Endothelial cell of umbilical vein (primary cell): ENCODE results near the gene KIFC1. TPM values are rescaled to one million over a fixed set of nuclear protein-coding genes. Genes with fewer than 3 reads are reported as not detected.

ENCODE experiments used
- BruUV-seq: library from RNA; stranded (reverse); fragments of 400-500 nt; replicated peaks from 2 replicates; lab custom pipeline; 2021; lab: Mats Ljungman, UMichigan
- CTCF ChIA-PET: fragments of 300-600, 350-600 bp; sonication (Branson Sonifier 250); formaldehyde crosslinking; loops from one replicate; lab custom pipeline; 2021; ENCODE audit warnings: antibody characterized with exemption, inconsistent platforms; lab: Charles Lee
- POLR2A ChIA-PET: fragments of 300-600, 350-600 bp; sonication (Branson Sonifier 250); formaldehyde crosslinking; loops from one replicate; lab custom pipeline; 2021; ENCODE audit warnings: antibody characterized with exemption, inconsistent platforms; lab: Charles Lee
- DNase-seq: peaks from one replicate; pipeline ENCODE4 v3.0.0-alpha.2; 2011; ENCODE audit warnings: low read depth, low spot score
- FAIRE-seq: peaks from 2 replicates; lab custom pipeline; 2011; peaks lifted over from hg19 to GRCh38; lab: Jason Lieb, UNC
- H2AFZ ChIP-seq: 2 replicates; pipeline ENCODE4 v1.6.0; 2012; ENCODE audit warnings: low read depth, low read length, control low read depth, inconsistent platforms
- H3K27ac ChIP-seq: 2 replicates; pipeline ENCODE4 v1.5.1; 2011; ENCODE audit warnings: low read depth, mild to moderate bottlenecking, control low read depth, low read length, moderate library complexity; ENCODE audit not compliant: insufficient read depth
- H3K27me3 ChIP-seq, 2 experiments: 2 replicates each; pipeline versions ENCODE4 v1.6.0 to v1.6.1; 2011; ENCODE audit warnings: low read length in 2 of 2, mixed read lengths in 1 of 2; ENCODE audit not compliant: control insufficient read depth in 2 of 2, insufficient read depth in 2 of 2
- H3K36me3 ChIP-seq, 2 experiments: 2 replicates in 1 of 2; 3 replicates in 1 of 2; pipeline ENCODE4 v1.5.1; 2011; ENCODE audit warnings: low read length in 2 of 2, mild to moderate bottlenecking in 1 of 2, moderate library complexity in 1 of 2; ENCODE audit not compliant: control insufficient read depth in 2 of 2, insufficient read depth in 2 of 2; ENCODE audit errors: extremely low read depth in 1 of 2
- H3K4me1 ChIP-seq: 3 replicates; pipeline ENCODE4 v1.5.1; 2011; ENCODE audit warnings: mild to moderate bottlenecking, low read length; ENCODE audit not compliant: control insufficient read depth, insufficient read depth; ENCODE audit errors: extremely low read depth
- H3K4me2 ChIP-seq: 2 replicates; pipeline ENCODE4 v1.6.1; 2011; ENCODE audit warnings: low read length, control low read depth, mixed read lengths; ENCODE audit not compliant: insufficient read depth
- H3K4me3 ChIP-seq, 3 experiments: fragments of 200-600 bp in 1 of 3; sonication (generic), shearing (Covaris generic) in 1 of 3; replicated peaks in 1 of 3; 2 replicates each; pipeline ENCODE4 v1.5.1; 2011 to 2016; ENCODE audit warnings: control low read depth in 3 of 3, low read length in 3 of 3, mild to moderate bottlenecking in 2 of 3, inconsistent platforms in 1 of 3, low read depth in 1 of 3, moderate library complexity in 1 of 3; ENCODE audit not compliant: insufficient read depth in 1 of 3
- H3K79me2 ChIP-seq: 2 replicates; pipeline ENCODE4 v1.6.0; 2012; ENCODE audit warnings: low read length, inconsistent platforms; ENCODE audit not compliant: control insufficient read depth, insufficient read depth
- H3K9ac ChIP-seq: replicated peaks from 2 replicates; pipeline ENCODE3; 2011; ENCODE audit warnings: low read length, control low read depth; ENCODE audit not compliant: insufficient read depth; ENCODE audit errors: extremely low read depth
- H3K9me1 ChIP-seq: replicated peaks from 3 replicates; pipeline ENCODE4 v1.6.0; 2011; ENCODE audit warnings: mild to moderate bottlenecking, low read length; ENCODE audit not compliant: control insufficient read depth, insufficient read depth; ENCODE audit errors: extremely low read depth
- H3K9me3 ChIP-seq: replicated peaks from 2 replicates; pipeline ENCODE4 v1.5.1; 2012; ENCODE audit warnings: low read length, inconsistent platforms; ENCODE audit not compliant: control insufficient read depth, insufficient read depth
- H4K20me1 ChIP-seq: replicated peaks from 2 replicates; pipeline ENCODE3; 2011; ENCODE audit warnings: mild to moderate bottlenecking, low read length; ENCODE audit not compliant: control insufficient read depth, insufficient read depth; ENCODE audit errors: extremely low read depth
- EZH2 ChIP-seq: IDR thresholded peaks from 2 replicates; pipeline ENCODE4 v1.6.1; 2012; ENCODE audit warnings: borderline replicate concordance, low read depth, mild to moderate bottlenecking, moderate library complexity, low read length, inconsistent platforms; ENCODE audit not compliant: severe bottlenecking
- FOS ChIP-seq: IDR thresholded peaks from 2 replicates; pipeline ENCODE4 v1.6.1; 2011; ENCODE audit warnings: mild to moderate bottlenecking, low read length, moderate library complexity, borderline replicate concordance; ENCODE audit not compliant: insufficient read depth
- GATA2 ChIP-seq: IDR thresholded peaks from 2 replicates; pipeline ENCODE4 v1.7.0; 2011; ENCODE audit warnings: low read depth, mild to moderate bottlenecking, moderate library complexity, mixed read lengths, low read length; ENCODE audit not compliant: insufficient read length, insufficient read depth
- JUN ChIP-seq: IDR thresholded peaks from 2 replicates; pipeline ENCODE4 v1.6.1; 2011; ENCODE audit warnings: borderline replicate concordance, low read depth; ENCODE audit not compliant: insufficient read length, insufficient read depth
- MYC ChIP-seq: IDR thresholded peaks from one replicate; pipeline ENCODE4 v1.6.1; 2011; ENCODE audit warnings: mild to moderate bottlenecking, low read depth, low read length
- POLR2A ChIP-seq: IDR thresholded peaks from 2 replicates; pipeline ENCODE4 v1.6.1; 2012; ENCODE audit warnings: low read depth, mild to moderate bottlenecking, control low read depth, low read length
- POLR2AphosphoS5 ChIP-seq: IDR thresholded peaks from 2 replicates; pipeline ENCODE4 v1.6.1; 2012; ENCODE audit warnings: low read depth, mild to moderate bottlenecking, control low read depth, low read length, moderate library complexity; ENCODE audit not compliant: insufficient read depth
- dilution Hi-C: fragments of 300-500 bp; cut with MboI; formaldehyde crosslinking; loops from one replicate; pipeline ENCODE4 v1.15.0; 2019; ENCODE audit warnings: low sequenced_read_pairs; ENCODE audit not compliant: extremely low pct_ligation_motif_present
- intact Hi-C: fragments of 100-400 bp; cut with micrococcal nuclease; formaldehyde crosslinking; loops from one replicate; pipeline ENCODE4 v1.10.0; 2022
- polyA plus RNA-seq, 4 experiments: library from polyadenylated mRNA; depleted of rRNA in 3 of 4; stranded (reverse) in 3 of 4; unstranded in 1 of 4; fragments of >200 nt; gene quantifications; 2 replicates each; pipeline versions ENCODE4 v1.2.1 to v1.2.3, GENCODE V29; 2011 to 2012; ENCODE audit warnings: missing spikeins in 1 of 4
- total RNA-seq: library from RNA; stranded (reverse); gene quantifications from 2 replicates; pipeline ENCODE4 v1.2.3, GENCODE V29; 2021
- TF ChIP-seq, protein P1 (sequence below), 2 donors: IDR thresholded peaks; 1 replicate in 1 of 2; 2 replicates in 1 of 2; pipeline ENCODE4 v1.5.1; 2011; ENCODE audit warnings: low read length in 2 of 2, mild to moderate bottlenecking in 2 of 2, moderate library complexity in 2 of 2, control low read depth in 1 of 2, inconsistent platforms in 1 of 2, low read depth in 1 of 2; ENCODE audit not compliant: insufficient read depth in 1 of 2; ENCODE audit errors: extremely low read depth in 1 of 2
- TF ChIP-seq, protein P2 (sequence below): IDR thresholded peaks from 2 replicates; pipeline ENCODE4 v1.6.1; 2011; ENCODE audit not compliant: insufficient read depth, insufficient read length

Gene KIFC1
- total and polyA plus RNA-seq, 2 donors (not counting 3 experiments of a cell fraction or from before 2014, with no cell fraction given) = 39.3 to 63.4 TPM

DNA sequence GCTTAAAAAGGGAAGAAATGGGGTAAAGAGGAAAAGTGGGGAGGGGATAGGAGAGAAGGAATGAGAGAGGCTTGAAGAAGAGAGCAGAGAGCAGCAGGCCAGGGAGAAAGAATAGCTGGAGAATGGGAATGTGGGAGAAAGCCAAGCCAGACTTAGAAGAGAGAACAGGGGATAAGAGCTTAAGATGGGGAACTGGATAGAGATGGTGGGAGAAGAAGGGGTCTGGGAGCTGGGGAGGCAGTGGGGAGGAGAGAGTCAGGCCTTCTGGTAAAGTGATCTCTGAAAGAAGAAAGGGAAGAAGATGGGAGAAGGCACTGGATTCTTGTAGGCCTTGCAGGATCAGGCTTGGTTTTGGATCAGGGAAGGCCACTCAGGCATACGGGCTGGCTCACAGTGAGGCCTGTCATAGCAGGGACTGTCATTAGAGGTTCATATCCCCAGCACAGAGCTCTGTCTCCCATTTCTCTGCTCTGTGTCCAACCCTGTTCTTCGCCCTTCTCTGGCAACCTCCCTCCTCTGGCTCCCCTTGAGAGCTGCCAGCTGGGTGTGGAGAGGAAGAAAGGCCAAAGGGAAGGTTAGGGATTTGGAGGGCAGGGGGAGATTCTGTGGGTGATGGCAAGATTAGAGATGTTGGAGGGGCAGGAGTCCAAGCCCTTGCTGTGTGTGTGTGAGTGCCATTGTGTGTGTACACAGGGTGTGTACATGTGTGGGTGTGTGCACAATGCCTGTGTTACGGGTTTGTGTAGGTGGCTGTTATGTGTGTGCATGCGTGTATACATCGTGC, 37.5 kb downstream of the KIFC1 start:
- CTCF ChIA-PET = interaction anchor here (0.6 kb wide), 1 partner anchor 39 kb away, joined by 3 read pairs; no protein-coding TSS in a partner anchor

More for the DNA sequence above, 37.5 kb downstream of the KIFC1 start:
- no peaks in the 10 kb centered on the region for H3K27me3 ChIP-seq
- no peaks in the 10 kb centered on the region for H3K9me1 ChIP-seq
- H3K36me3 ChIP-seq = no peaks in the 10 kb centered on the region
- TF ChIP-seq, protein P1, sequence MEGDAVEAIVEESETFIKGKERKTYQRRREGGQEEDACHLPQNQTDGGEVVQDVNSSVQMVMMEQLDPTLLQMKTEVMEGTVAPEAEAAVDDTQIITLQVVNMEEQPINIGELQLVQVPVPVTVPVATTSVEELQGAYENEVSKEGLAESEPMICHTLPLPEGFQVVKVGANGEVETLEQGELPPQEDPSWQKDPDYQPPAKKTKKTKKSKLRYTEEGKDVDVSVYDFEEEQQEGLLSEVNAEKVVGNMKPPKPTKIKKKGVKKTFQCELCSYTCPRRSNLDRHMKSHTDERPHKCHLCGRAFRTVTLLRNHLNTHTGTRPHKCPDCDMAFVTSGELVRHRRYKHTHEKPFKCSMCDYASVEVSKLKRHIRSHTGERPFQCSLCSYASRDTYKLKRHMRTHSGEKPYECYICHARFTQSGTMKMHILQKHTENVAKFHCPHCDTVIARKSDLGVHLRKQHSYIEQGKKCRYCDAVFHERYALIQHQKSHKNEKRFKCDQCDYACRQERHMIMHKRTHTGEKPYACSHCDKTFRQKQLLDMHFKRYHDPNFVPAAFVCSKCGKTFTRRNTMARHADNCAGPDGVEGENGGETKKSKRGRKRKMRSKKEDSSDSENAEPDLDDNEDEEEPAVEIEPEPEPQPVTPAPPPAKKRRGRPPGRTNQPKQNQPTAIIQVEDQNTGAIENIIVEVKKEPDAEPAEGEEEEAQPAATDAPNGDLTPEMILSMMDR (IDR thresholded peaks at IDR 0.05; ENCODE audit: extremely low read depth in 1 of 2, insufficient read depth in 1 of 2, low read depth in 1 of 2, low read length in 2 of 2) = no peak
- TF ChIP-seq, protein P2, sequence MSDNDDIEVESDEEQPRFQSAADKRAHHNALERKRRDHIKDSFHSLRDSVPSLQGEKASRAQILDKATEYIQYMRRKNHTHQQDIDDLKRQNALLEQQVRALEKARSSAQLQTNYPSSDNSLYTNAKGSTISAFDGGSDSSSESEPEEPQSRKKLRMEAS = no peak
- TF ChIP-seq EZH2 (no peak), FOS (no peak), GATA2 (no peak), POLR2AphosphoS5 (no peak), POLR2A (no peak), MYC (no peak), JUN (no peak)
- no peak overlapping the region for H3K4me3 ChIP-seq
- DNase-seq (no peak), FAIRE-seq (no peak)
- no peak overlapping the region for H3K9ac ChIP-seq
- H3K79me2 ChIP-seq = no peaks in the 10 kb centered on the region
- no peak overlapping the region for H3K4me2 ChIP-seq
- BruUV-seq = no TSS peak
- H3K9me3 ChIP-seq = no peaks in the 10 kb centered on the region
- POLR2A ChIA-PET = no interaction called here
- no peak overlapping the region for H3K27ac ChIP-seq
- dilution Hi-C loops (no loop called here), intact Hi-C loops (loop anchor here (2.0 to 5.0 kb wide), 2 partner anchors 157 to 192 kb away; partner anchors contain the start of genes ITPR3, RPS18 and VPS52)
- no peaks in the 10 kb centered on the region for H4K20me1 ChIP-seq
- no peak overlapping the region for H2AFZ ChIP-seq
- peaks cover 33% of the 10 kb centered on the region for H3K4me1 ChIP-seq
